ENCODE measurements around the gene HUNK. TPM values are rescaled to one million over a fixed set of nuclear protein-coding genes. Genes with fewer than 3 reads are reported as not detected.

HUNK gene
- polyA plus RNA-seq, 3 donors from 2014 or later, result not detected

- Mint-ChIP-seq H3K4me3 (no peak overlapping the region), H3K27me3 (ENCODE audit: low read depth in 3 of 3) (peaks cover 4 to 5% (median 5%) of the 10 kb centered on the region in 3 donors), H3K9me3 (no peaks in the 10 kb centered on the region), H3K27ac (no peak overlapping the region), H3K4me1 (no peaks in the 10 kb centered on the region), H3K36me3 (no peaks in the 10 kb centered on the region)
- no peak for DNase-seq
Observed at GRCh38 chr21:31910074-31910470, 37.3 kb downstream of the HUNK start.

- no peaks in the 10 kb centered on the region for H3K4me1 Mint-ChIP-seq
- no peaks in the 10 kb centered on the region for H3K36me3 Mint-ChIP-seq
- H3K4me3 Mint-ChIP-seq, result no peak overlapping the region
- H3K27ac Mint-ChIP-seq, result no peak overlapping the region
- no peaks in the 10 kb centered on the region for H3K9me3 Mint-ChIP-seq
- DNase-seq, result no peak
- H3K27me3 Mint-ChIP-seq (ENCODE audit: low read depth in 3 of 3), result peaks cover 3 to 5% (median 4%) of the 10 kb centered on the region in 3 donors
Observed at GRCh38 chr21:31911138-31911907, 38.5 kb downstream of the HUNK start.

GRCh38 chr21:31912501-31912900 is 39.7 kb downstream of the HUNK start:
- Mint-ChIP-seq H3K4me1 (no peaks in the 10 kb centered on the region), H3K27ac (no peak overlapping the region), H3K27me3 (ENCODE audit: low read depth in 3 of 3) (peaks cover 0 to 5% (median 3%) of the 10 kb centered on the region in 3 donors), H3K4me3 (no peak overlapping the region), H3K9me3 (no peaks in the 10 kb centered on the region), H3K36me3 (no peaks in the 10 kb centered on the region)
- DNase-seq, result no peak

GRCh38 chr21:31913182-31913608 is 40.4 kb downstream of the HUNK start:
- no peak overlapping the region for H3K27ac Mint-ChIP-seq
- no peaks in the 10 kb centered on the region for H3K36me3 Mint-ChIP-seq
- H3K4me3 Mint-ChIP-seq, result no peak overlapping the region
- H3K4me1 Mint-ChIP-seq, result no peaks in the 10 kb centered on the region
- DNase-seq, result no peak
- H3K27me3 Mint-ChIP-seq (ENCODE audit: low read depth in 3 of 3), result peaks cover 0 to 5% (median 3%) of the 10 kb centered on the region in 3 donors
- no peaks in the 10 kb centered on the region for H3K9me3 Mint-ChIP-seq

- Mint-ChIP-seq H3K9me3 (no peaks in the 10 kb centered on the region), H3K4me1 (no peaks in the 10 kb centered on the region), H3K36me3 (no peaks in the 10 kb centered on the region), H3K27me3 (ENCODE audit: low read depth in 3 of 3) (peaks cover 0 to 4% (median 3%) of the 10 kb centered on the region in 3 donors), H3K4me3 (no peak overlapping the region), H3K27ac (no peak overlapping the region)
- DNase-seq, result no peak
Observed at GRCh38 chr21:31914472-31914871, 41.7 kb downstream of the HUNK start.

GRCh38 chr21:31915566-31915965 is 42.7 kb downstream of the HUNK start:
- DNase-seq, result no peak

GRCh38 chr21:31917108-31917507 is 44.3 kb downstream of the HUNK start:
- H3K27ac Mint-ChIP-seq, result no peak overlapping the region
- H3K36me3 Mint-ChIP-seq, result no peaks in the 10 kb centered on the region
- H3K4me1 Mint-ChIP-seq, result no peaks in the 10 kb centered on the region
- no peak overlapping the region for H3K4me3 Mint-ChIP-seq
- DNase-seq, result no peak
- H3K9me3 Mint-ChIP-seq, result peaks cover 0 to 2% (median 0%) of the 10 kb centered on the region in 6 donors
- H3K27me3 Mint-ChIP-seq (ENCODE audit: low read depth in 3 of 3), result peaks cover 0 to 4% (median 0%) of the 10 kb centered on the region in 3 donors

More at GRCh38 chr21:31915566-31915965, 42.7 kb downstream of the HUNK start:
- H3K36me3 Mint-ChIP-seq, result no peaks in the 10 kb centered on the region
- peaks cover 0 to 4% (median 3%) of the 10 kb centered on the region in 3 donors for H3K27me3 Mint-ChIP-seq (ENCODE audit: low read depth in 3 of 3)
- no peak overlapping the region for H3K27ac Mint-ChIP-seq
- no peaks in the 10 kb centered on the region for H3K4me1 Mint-ChIP-seq
- no peaks in the 10 kb centered on the region for H3K9me3 Mint-ChIP-seq
- no peak overlapping the region for H3K4me3 Mint-ChIP-seq

- Mint-ChIP-seq H3K4me1 (no peaks in the 10 kb centered on the region), H3K4me3 (no peak overlapping the region), H3K27ac (no peak overlapping the region), H3K27me3 (ENCODE audit: low read depth in 3 of 3) (peaks cover 0 to 7% (median 0%) of the 10 kb centered on the region in 3 donors), H3K36me3 (no peaks in the 10 kb centered on the region), H3K9me3 (peaks cover 0 to 2% (median 0%) of the 10 kb centered on the region in 6 donors)
- DNase-seq, result no peak
Observed at GRCh38 chr21:31918250-31918775, 45.5 kb downstream of the HUNK start.

- Mint-ChIP-seq H3K36me3 (no peaks in the 10 kb centered on the region), H3K4me3 (no peak overlapping the region), H3K27ac (no peak overlapping the region), H3K4me1 (no peaks in the 10 kb centered on the region), H3K27me3 (ENCODE audit: low read depth in 3 of 3) (peaks cover 3 to 7% (median 5%) of the 10 kb centered on the region in 3 donors), H3K9me3 (peaks cover 0 to 2% (median 0%) of the 10 kb centered on the region in 6 donors)
- DNase-seq, result no peak
Observed at GRCh38 chr21:31920275-31920674, 47.5 kb downstream of the HUNK start.

- H3K27me3 Mint-ChIP-seq (ENCODE audit: low read depth in 3 of 3), result peaks cover 3 to 7% (median 7%) of the 10 kb centered on the region in 3 donors
- no peak for DNase-seq
- no peaks in the 10 kb centered on the region for H3K4me1 Mint-ChIP-seq
- no peaks in the 10 kb centered on the region for H3K36me3 Mint-ChIP-seq
- H3K27ac Mint-ChIP-seq, result no peak overlapping the region
- H3K4me3 Mint-ChIP-seq, result no peak overlapping the region
- H3K9me3 Mint-ChIP-seq, result peaks cover 0 to 2% (median 0%) of the 10 kb centered on the region in 6 donors
Observed at GRCh38 chr21:31921079-31921478, 48.3 kb downstream of the HUNK start.

GRCh38 chr21:31922881-31923280 is 50.1 kb downstream of the HUNK start:
- Mint-ChIP-seq H3K27ac (no peak overlapping the region), H3K4me1 (no peaks in the 10 kb centered on the region), H3K27me3 (ENCODE audit: low read depth in 3 of 3) (peaks cover 3 to 10% (median 7%) of the 10 kb centered on the region in 3 donors), H3K9me3 (peaks cover 0 to 2% (median 0%) of the 10 kb centered on the region in 6 donors), H3K4me3 (no peak overlapping the region), H3K36me3 (no peaks in the 10 kb centered on the region)
- DNase-seq, result no peak

GRCh38 chr21:31923756-31924155 is 50.9 kb downstream of the HUNK start:
- Mint-ChIP-seq H3K4me1 (no peaks in the 10 kb centered on the region), H3K27ac (no peak overlapping the region), H3K27me3 (ENCODE audit: low read depth in 3 of 3) (peaks cover 3 to 10% (median 7%) of the 10 kb centered on the region in 3 donors), H3K9me3 (peaks cover 0 to 2% (median 0%) of the 10 kb centered on the region in 6 donors), H3K4me3 (no peak overlapping the region), H3K36me3 (no peaks in the 10 kb centered on the region)
- DNase-seq, result no peak

GRCh38 chr21:31924548-31924947 is 51.7 kb downstream of the HUNK start:
- Mint-ChIP-seq H3K27me3 (ENCODE audit: low read depth in 3 of 3) (peaks cover 3 to 10% (median 7%) of the 10 kb centered on the region in 3 donors), H3K4me1 (no peaks in the 10 kb centered on the region), H3K4me3 (no peak overlapping the region), H3K36me3 (no peaks in the 10 kb centered on the region), H3K9me3 (peaks cover 0 to 2% (median 0%) of the 10 kb centered on the region in 6 donors), H3K27ac (no peak overlapping the region)
- no peak for DNase-seq

GRCh38 chr21:31926498-31926897 is 53.7 kb downstream of the HUNK start:
- H3K27me3 Mint-ChIP-seq (ENCODE audit: low read depth in 3 of 3), result peaks cover 3 to 16% (median 7%) of the 10 kb centered on the region in 3 donors
- no peak for DNase-seq
- no peaks in the 10 kb centered on the region for H3K36me3 Mint-ChIP-seq
- H3K27ac Mint-ChIP-seq, result no peak overlapping the region
- no peaks in the 10 kb centered on the region for H3K9me3 Mint-ChIP-seq
- H3K4me1 Mint-ChIP-seq, result no peaks in the 10 kb centered on the region
- no peak overlapping the region for H3K4me3 Mint-ChIP-seq
